Uterus (tissue), 4 donors: Measurements from ENCODE around the gene CXCL12. TPM values are rescaled to one million over a fixed set of nuclear protein-coding genes. Genes with fewer than 3 reads are reported as not detected.

ENCODE experiments used
- DNase-seq, 2 donors: peaks; one replicate each; pipeline ENCODE4 v3.0.0-alpha.2; 2019 to 2020
- H3K27ac ChIP-seq, 2 donors: fragments of 200-600 bp; sonication (generic); 1 replicate in 1 of 2; 2 replicates in 1 of 2; pipeline ENCODE4 v1.5.1; 2016 to 2018
- H3K27me3 ChIP-seq, 2 donors: fragments of 200-600 bp; sonication (generic); one replicate each; pipeline ENCODE4 v1.5.1; 2018 to 2019; ENCODE audit warnings: control low read depth in 1 of 2
- H3K36me3 ChIP-seq, 2 donors: fragments of 200-600 bp; sonication (generic); one replicate each; pipeline ENCODE4 v1.5.1; 2019; ENCODE audit warnings: control low read depth in 1 of 2
- H3K4me1 ChIP-seq, 2 donors: fragments of 200-600 bp; sonication (generic); one replicate each; pipeline ENCODE4 v1.5.1; 2018 to 2019; ENCODE audit warnings: control low read depth in 1 of 2
- H3K4me3 ChIP-seq, 2 donors: fragments of 200-600 bp; sonication (generic); 1 replicate in 1 of 2; 2 replicates in 1 of 2; pipeline ENCODE4 v1.5.1; 2018 to 2019; ENCODE audit warnings: mild to moderate bottlenecking in 1 of 2
- H3K9me3 ChIP-seq, 2 donors: fragments of 200-600 bp; sonication (generic); one replicate each; pipeline ENCODE4 v1.5.1; 2019; ENCODE audit warnings: control low read depth in 1 of 2
- POLR2A ChIP-seq, 2 donors: fragments of 450-650 bp; IDR thresholded peaks; one replicate each; pipeline ENCODE4 v1.6.1; 2016; ENCODE audit warnings: antibody characterized with exemption in 2 of 2, mild to moderate bottlenecking in 1 of 2, moderate library complexity in 1 of 2
- intact Hi-C: fragments of 100-400 bp; cut with DNase I; formaldehyde crosslinking; loops from one replicate; pipeline ENCODE4 v1.15.1; 2023; ENCODE audit warnings: low total_unique reads
- total RNA-seq, 4 donors: library from RNA; depleted of rRNA in 3 of 4; stranded (reverse); fragments of >200 nt in 3 of 4; gene quantifications; one replicate each; pipeline versions ENCODE4 v1.1.0 to v1.2.4, GENCODE V29; 2014 to 2023
- TF ChIP-seq, protein P1 (sequence below), 4 experiments: fragments of 200-600 bp in 2 of 4; fragments of 450-650 bp in 2 of 4; sonication (generic) in 2 of 4; IDR thresholded peaks; one replicate each; pipeline ENCODE4 v1.5.1; 2016 to 2019; ENCODE audit warnings: antibody characterized with exemption in 4 of 4, mild to moderate bottlenecking in 2 of 4, moderate library complexity in 1 of 4
- donor health status: DM: yes; HTN: yes; CAD: no.

CXCL12 gene
- 100 to 1,000 TPM in 2 of 4 donors, 10 to 100 TPM in 2; 44.8 to 146 (median 97.5) TPM for total RNA-seq

GRCh38 chr10:44385026-44385695 is at the start of gene CXCL12:
TSS of gene CXCL12 (minus strand) at chr10:44385097. CDS start at chr10:44385005, 92 bp downstream.
- intact Hi-C loops: loop anchor here (10.0 kb wide), 2 partner anchors 470 to 710 kb away; no protein-coding TSS in a partner anchor
- Histone ChIP-seq H3K4me3 (peak within 1 kb of the TSS; percentile 66 to 77), H3K4me1 (peaks cover 0 to 14% of the 10 kb centered on the region in 2 donors), H3K27me3 (no peaks in the 10 kb centered on the region), H3K27ac (peak within 1 kb of the TSS; percentile 85 to 88), H3K36me3 (no peaks in the 10 kb centered on the region), H3K9me3 (no peaks in the 10 kb centered on the region)
- peak; percentile 51 to 67 for DNase-seq
- TF ChIP-seq, protein P1, sequence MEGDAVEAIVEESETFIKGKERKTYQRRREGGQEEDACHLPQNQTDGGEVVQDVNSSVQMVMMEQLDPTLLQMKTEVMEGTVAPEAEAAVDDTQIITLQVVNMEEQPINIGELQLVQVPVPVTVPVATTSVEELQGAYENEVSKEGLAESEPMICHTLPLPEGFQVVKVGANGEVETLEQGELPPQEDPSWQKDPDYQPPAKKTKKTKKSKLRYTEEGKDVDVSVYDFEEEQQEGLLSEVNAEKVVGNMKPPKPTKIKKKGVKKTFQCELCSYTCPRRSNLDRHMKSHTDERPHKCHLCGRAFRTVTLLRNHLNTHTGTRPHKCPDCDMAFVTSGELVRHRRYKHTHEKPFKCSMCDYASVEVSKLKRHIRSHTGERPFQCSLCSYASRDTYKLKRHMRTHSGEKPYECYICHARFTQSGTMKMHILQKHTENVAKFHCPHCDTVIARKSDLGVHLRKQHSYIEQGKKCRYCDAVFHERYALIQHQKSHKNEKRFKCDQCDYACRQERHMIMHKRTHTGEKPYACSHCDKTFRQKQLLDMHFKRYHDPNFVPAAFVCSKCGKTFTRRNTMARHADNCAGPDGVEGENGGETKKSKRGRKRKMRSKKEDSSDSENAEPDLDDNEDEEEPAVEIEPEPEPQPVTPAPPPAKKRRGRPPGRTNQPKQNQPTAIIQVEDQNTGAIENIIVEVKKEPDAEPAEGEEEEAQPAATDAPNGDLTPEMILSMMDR (IDR thresholded peaks at IDR 0.05): no peak
- TF ChIP-seq POLR2A (IDR thresholded peaks at IDR 0.05): no peak

- DNase-seq: no peak
- Histone ChIP-seq H3K9me3 (no peaks in the 10 kb centered on the region), H3K4me3 (no peak overlapping the region), H3K36me3 (no peaks in the 10 kb centered on the region), H3K27ac (no peak overlapping the region), H3K4me1 (no peaks in the 10 kb centered on the region), H3K27me3 (no peaks in the 10 kb centered on the region)
- TF ChIP-seq, protein P1 (IDR thresholded peaks at IDR 0.05): no peak
- TF ChIP-seq POLR2A (IDR thresholded peaks at IDR 0.05): no peak
- intact Hi-C loops: no loop called here
Measured at GRCh38 chr10:44427479-44427878, 42.6 kb upstream of the CXCL12 start.

GRCh38 chr10:44427037-44427436 is 42.1 kb upstream of the CXCL12 start:
- Histone ChIP-seq H3K9me3 (no peaks in the 10 kb centered on the region), H3K27ac (no peak overlapping the region), H3K4me1 (no peaks in the 10 kb centered on the region), H3K27me3 (no peaks in the 10 kb centered on the region), H3K36me3 (no peaks in the 10 kb centered on the region), H3K4me3 (no peak overlapping the region)
- no peak for TF ChIP-seq POLR2A (IDR thresholded peaks at IDR 0.05)
- TF ChIP-seq, protein P1 (IDR thresholded peaks at IDR 0.05): no peak
- intact Hi-C loops: no loop called here
- no peak for DNase-seq

DNA sequence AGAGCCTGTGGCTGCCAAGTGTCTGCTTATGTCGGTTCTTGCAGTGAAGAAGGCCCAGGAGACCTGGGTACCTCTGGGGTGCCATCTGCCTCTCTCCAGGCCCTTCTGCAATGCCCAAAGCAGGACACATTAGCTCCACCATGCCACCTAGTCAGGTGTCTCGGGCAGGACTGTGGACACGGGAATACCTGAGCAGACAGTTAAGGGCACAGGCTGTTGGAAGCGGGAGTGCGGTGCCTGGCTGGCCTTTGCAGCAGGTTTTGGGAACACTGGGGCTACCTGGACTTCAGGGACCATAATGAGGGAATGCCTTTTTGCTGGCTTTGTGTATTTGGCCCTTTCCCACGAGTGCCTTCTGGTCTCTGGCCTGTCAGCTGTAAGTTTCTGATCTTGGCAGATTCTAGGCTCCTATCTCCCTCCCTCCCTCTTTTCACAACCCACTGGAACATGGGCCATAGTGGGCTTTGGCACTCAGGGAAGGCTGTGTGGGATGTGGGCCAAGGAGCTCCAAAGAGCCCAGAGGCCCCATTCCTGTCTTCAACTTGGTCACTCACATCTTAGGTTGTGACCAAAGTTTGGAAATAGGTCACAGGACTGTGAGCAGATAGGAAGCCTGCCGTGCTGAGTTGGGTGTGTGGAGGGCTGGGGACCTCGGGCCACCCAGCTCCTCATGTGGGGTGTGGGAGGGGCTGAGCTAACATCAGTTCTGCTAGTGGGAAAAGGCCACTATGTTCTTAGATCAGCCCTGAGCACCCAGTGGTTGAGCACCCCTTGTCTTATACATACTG is 41.5 kb upstream of the CXCL12 start:
- no peaks in the 10 kb centered on the region for H3K36me3 ChIP-seq
- H3K4me3 ChIP-seq: no peak overlapping the region
- H3K27me3 ChIP-seq: no peaks in the 10 kb centered on the region
- no peak overlapping the region for H3K27ac ChIP-seq
- intact Hi-C loops: no loop called here
- H3K4me1 ChIP-seq: no peaks in the 10 kb centered on the region
- no peak for TF ChIP-seq POLR2A (IDR thresholded peaks at IDR 0.05)
- TF ChIP-seq, protein P1 (IDR thresholded peaks at IDR 0.05): no peak
- no peak for DNase-seq
- no peaks in the 10 kb centered on the region for H3K9me3 ChIP-seq

- no peak for DNase-seq
- intact Hi-C loops: no loop called here
- H3K27me3 ChIP-seq: no peaks in the 10 kb centered on the region
- H3K9me3 ChIP-seq: no peaks in the 10 kb centered on the region
- no peaks in the 10 kb centered on the region for H3K4me1 ChIP-seq
- no peaks in the 10 kb centered on the region for H3K36me3 ChIP-seq
- H3K4me3 ChIP-seq: no peak overlapping the region
- H3K27ac ChIP-seq: no peak overlapping the region
- TF ChIP-seq, protein P1 (IDR thresholded peaks at IDR 0.05): no peak
- no peak for TF ChIP-seq POLR2A (IDR thresholded peaks at IDR 0.05)
Measured at GRCh38 chr10:44425466-44425865, 40.6 kb upstream of the CXCL12 start.
